ENCODE data around the gene AGPAT3.

The AGPAT3 gene

GRCh38 chr21:44003307-44003966, 138.4 kb downstream of the AGPAT3 start:
- TF ChIP-seq CTCF (conservative IDR thresholded peaks at IDR 0.05), result no peak
- no peak overlapping the region for H3K27ac ChIP-seq

- TF ChIP-seq CTCF (conservative IDR thresholded peaks at IDR 0.05), result no peak
- no peak overlapping the region for H3K27ac ChIP-seq
Observed at GRCh38 chr21:44005071-44005470, 140.0 kb downstream of the AGPAT3 start.

- no peak for TF ChIP-seq CTCF (conservative IDR thresholded peaks at IDR 0.05)
- H3K27ac ChIP-seq, result no peak overlapping the region
Observed at GRCh38 chr21:44005593-44005992, 140.6 kb downstream of the AGPAT3 start.

- H3K27ac ChIP-seq, result no peak overlapping the region
- no peak for TF ChIP-seq CTCF (conservative IDR thresholded peaks at IDR 0.05)
Observed at GRCh38 chr21:44006017-44006619, 141.1 kb downstream of the AGPAT3 start.

GRCh38 chr21:44006656-44007055, 141.6 kb downstream of the AGPAT3 start:
- H3K27ac ChIP-seq, result no peak overlapping the region
- no peak for TF ChIP-seq CTCF (conservative IDR thresholded peaks at IDR 0.05)

GRCh38 chr21:44010429-44010828, 145.4 kb downstream of the AGPAT3 start:
- no peak overlapping the region for H3K27ac ChIP-seq
- TF ChIP-seq CTCF (conservative IDR thresholded peaks at IDR 0.05), result no peak

GRCh38 chr21:44011123-44011522, 146.1 kb downstream of the AGPAT3 start:
- H3K27ac ChIP-seq, result peak overlapping the region; percentile 98
- no peak for TF ChIP-seq CTCF (conservative IDR thresholded peaks at IDR 0.05)
